ENCODE results near the gene CPVL. TPM values are rescaled to one million over a fixed set of nuclear protein-coding genes. Genes with fewer than 3 reads are reported as not detected.

CPVL gene
- total RNA-seq, 1 donor from 2014 or later, result 30.2 TPM

- no peak for DNase-seq (ENCODE audit: extremely low spot score, unreplicated experiment)
- no peaks in the 10 kb centered on the region for H3K9me3 Mint-ChIP-seq
- H3K4me3 Mint-ChIP-seq, result peak overlapping the region; percentile 78
- no peak for TF ChIP-seq CTCF (conservative IDR thresholded peaks at IDR 0.05)
- peaks cover 36% of the 10 kb centered on the region for H3K4me1 Mint-ChIP-seq (ENCODE audit: unreplicated experiment)
- H3K27ac Mint-ChIP-seq, result peak overlapping the region; percentile 53
- H3K36me3 Mint-ChIP-seq, result peaks cover 6% of the 10 kb centered on the region
- H3K27me3 Mint-ChIP-seq, result peaks cover 39% of the 10 kb centered on the region
Measured at GRCh38 chr7:28954946-28955345, 191.4 kb downstream of the CPVL start.

- peaks cover 5% of the 10 kb centered on the region for H3K36me3 Mint-ChIP-seq
- no peak for TF ChIP-seq CTCF (conservative IDR thresholded peaks at IDR 0.05)
- peaks cover 35% of the 10 kb centered on the region for H3K4me1 Mint-ChIP-seq (ENCODE audit: unreplicated experiment)
- H3K27ac Mint-ChIP-seq, result no peak overlapping the region
- peak overlapping the region; percentile 78 for H3K4me3 Mint-ChIP-seq
- no peaks in the 10 kb centered on the region for H3K9me3 Mint-ChIP-seq
- DNase-seq (ENCODE audit: extremely low spot score, unreplicated experiment), result no peak
- H3K27me3 Mint-ChIP-seq, result peaks cover 38% of the 10 kb centered on the region
Measured at GRCh38 chr7:28954471-28954870, 191.9 kb downstream of the CPVL start.

- TF ChIP-seq CTCF (conservative IDR thresholded peaks at IDR 0.05), result no peak
Measured at GRCh38 chr7:28953633-28954032, 192.7 kb downstream of the CPVL start.

More at GRCh38 chr7:28953633-28954032, 192.7 kb downstream of the CPVL start:
- H3K4me3 Mint-ChIP-seq, result peak overlapping the region; percentile 36
- no peak for DNase-seq (ENCODE audit: extremely low spot score, unreplicated experiment)
- peaks cover 32% of the 10 kb centered on the region for H3K27me3 Mint-ChIP-seq
- peaks cover 27% of the 10 kb centered on the region for H3K4me1 Mint-ChIP-seq (ENCODE audit: unreplicated experiment)
- peaks cover 5% of the 10 kb centered on the region for H3K36me3 Mint-ChIP-seq
- H3K9me3 Mint-ChIP-seq, result no peaks in the 10 kb centered on the region
- H3K27ac Mint-ChIP-seq, result no peak overlapping the region

Other genes starting within 250 kb of the CPVL start
- 3.9 and 42.9 TPM in 2 replicates for gene TRIL, start 188.2 kb downstream of the CPVL start, total RNA-seq (ENCODE audit: low replicate concordance)
- gene CHN2, start 48.2 kb upstream of the CPVL start, total RNA-seq (ENCODE audit: low replicate concordance), result 19.7 and 34.0 TPM in 2 replicates